Activated naive CD8-positive, alpha-beta T cell (primary cell): ENCODE measurements around the gene VASH2.
"Not testable (repeated sequence)": the region's sequence is repeated elsewhere in the genome, so short reads cannot be mapped to it uniquely, and the experiment has no call there.

Experiments
- H3K27ac Mint-ChIP-seq: one replicate; pipeline ENCODE4 v1.8.0; 2021; ENCODE audit warnings: mixed read lengths
- H3K27me3 Mint-ChIP-seq: one replicate; pipeline ENCODE4 v1.8.0; 2021; ENCODE audit warnings: mixed read lengths
- H3K36me3 Mint-ChIP-seq: one replicate; pipeline ENCODE4 v1.8.0; 2021; ENCODE audit warnings: mixed read lengths
- H3K4me1 Mint-ChIP-seq: one replicate; pipeline ENCODE4 v1.8.0; 2021; ENCODE audit warnings: low read depth, mixed read lengths
- H3K4me3 Mint-ChIP-seq: one replicate; pipeline ENCODE4 v1.8.0; 2021; ENCODE audit warnings: mild to moderate bottlenecking, mixed read lengths
- H3K9me3 Mint-ChIP-seq: one replicate; pipeline ENCODE4 v1.8.0; 2021; ENCODE audit warnings: low read depth, mixed read lengths

VASH2 gene

GRCh38 chr1:212977781-212978645, 27.7 kb downstream of the VASH2 start:
- Mint-ChIP-seq H3K9me3 (no peaks in the 10 kb centered on the region), H3K4me3 (no peak overlapping the region), H3K27ac (no peak overlapping the region), H3K4me1 (no peaks in the 10 kb centered on the region), H3K27me3 (no peaks in the 10 kb centered on the region), H3K36me3 (no peaks in the 10 kb centered on the region)

- H3K4me3 Mint-ChIP-seq, result no peak overlapping the region
- H3K36me3 Mint-ChIP-seq, result no peaks in the 10 kb centered on the region
- no peaks in the 10 kb centered on the region for H3K27me3 Mint-ChIP-seq
- no peak overlapping the region for H3K27ac Mint-ChIP-seq
- H3K9me3 Mint-ChIP-seq, result no peaks in the 10 kb centered on the region
- H3K4me1 Mint-ChIP-seq, result no peaks in the 10 kb centered on the region
Measured at GRCh38 chr1:212979340-212980122, 29.2 kb downstream of the VASH2 start.

- no peak overlapping the region for H3K4me3 Mint-ChIP-seq
- no peaks in the 10 kb centered on the region for H3K36me3 Mint-ChIP-seq
- H3K4me1 Mint-ChIP-seq, result no peaks in the 10 kb centered on the region
- H3K27ac Mint-ChIP-seq, result no peak overlapping the region
- no peaks in the 10 kb centered on the region for H3K9me3 Mint-ChIP-seq
- no peaks in the 10 kb centered on the region for H3K27me3 Mint-ChIP-seq
Measured at GRCh38 chr1:212980123-212980785, 29.9 kb downstream of the VASH2 start.

- no peak overlapping the region for H3K4me3 Mint-ChIP-seq
- H3K27me3 Mint-ChIP-seq, result no peaks in the 10 kb centered on the region
- H3K36me3 Mint-ChIP-seq, result no peaks in the 10 kb centered on the region
- H3K9me3 Mint-ChIP-seq, result no peaks in the 10 kb centered on the region
- H3K4me1 Mint-ChIP-seq, result no peaks in the 10 kb centered on the region
- H3K27ac Mint-ChIP-seq, result no peak overlapping the region
Measured at GRCh38 chr1:212981025-212981495, 30.7 kb downstream of the VASH2 start.

GRCh38 chr1:212981571-212982328, 31.4 kb downstream of the VASH2 start:
- no peak overlapping the region for H3K4me3 Mint-ChIP-seq
- no peak overlapping the region for H3K27ac Mint-ChIP-seq
- no peaks in the 10 kb centered on the region for H3K36me3 Mint-ChIP-seq
- no peaks in the 10 kb centered on the region for H3K9me3 Mint-ChIP-seq
- H3K27me3 Mint-ChIP-seq, result no peaks in the 10 kb centered on the region
- no peaks in the 10 kb centered on the region for H3K4me1 Mint-ChIP-seq

GRCh38 chr1:212982430-212983152, 32.2 kb downstream of the VASH2 start:
- Mint-ChIP-seq H3K9me3 (no peaks in the 10 kb centered on the region), H3K27ac (no peak overlapping the region), H3K36me3 (no peaks in the 10 kb centered on the region), H3K27me3 (no peaks in the 10 kb centered on the region), H3K4me3 (no peak overlapping the region), H3K4me1 (no peaks in the 10 kb centered on the region)

- H3K9me3 Mint-ChIP-seq, result no peaks in the 10 kb centered on the region
- H3K27me3 Mint-ChIP-seq, result no peaks in the 10 kb centered on the region
- H3K4me3 Mint-ChIP-seq, result no peak overlapping the region
- no peak overlapping the region for H3K27ac Mint-ChIP-seq
- no peaks in the 10 kb centered on the region for H3K4me1 Mint-ChIP-seq
- no peaks in the 10 kb centered on the region for H3K36me3 Mint-ChIP-seq
Measured at GRCh38 chr1:212983482-212983881, 33.1 kb downstream of the VASH2 start.

- Mint-ChIP-seq H3K27me3 (no peaks in the 10 kb centered on the region), H3K4me1 (peaks cover 1% of the 10 kb centered on the region), H3K9me3 (no peaks in the 10 kb centered on the region), H3K4me3 (no peak overlapping the region), H3K27ac (no peak overlapping the region), H3K36me3 (no peaks in the 10 kb centered on the region)
Measured at GRCh38 chr1:212984522-212985291, 34.4 kb downstream of the VASH2 start.

GRCh38 chr1:212986551-212986950, 36.2 kb downstream of the VASH2 start:
- Mint-ChIP-seq H3K4me3 (no peak overlapping the region), H3K4me1 (peaks cover 7% of the 10 kb centered on the region), H3K36me3 (no peaks in the 10 kb centered on the region), H3K27me3 (no peaks in the 10 kb centered on the region), H3K27ac (no peak overlapping the region), H3K9me3 (no peaks in the 10 kb centered on the region)

- no peaks in the 10 kb centered on the region for H3K36me3 Mint-ChIP-seq
- H3K27ac Mint-ChIP-seq, result no peak overlapping the region
- peaks cover 7% of the 10 kb centered on the region for H3K4me1 Mint-ChIP-seq
- no peaks in the 10 kb centered on the region for H3K27me3 Mint-ChIP-seq
- no peak overlapping the region for H3K4me3 Mint-ChIP-seq
- H3K9me3 Mint-ChIP-seq, result no peaks in the 10 kb centered on the region
Measured at GRCh38 chr1:212987702-212988322, 37.5 kb downstream of the VASH2 start.

GRCh38 chr1:212990276-212990675, 39.9 kb downstream of the VASH2 start:
- no peak overlapping the region for H3K27ac Mint-ChIP-seq
- no peaks in the 10 kb centered on the region for H3K9me3 Mint-ChIP-seq
- no peaks in the 10 kb centered on the region for H3K36me3 Mint-ChIP-seq
- peaks cover 7% of the 10 kb centered on the region for H3K4me1 Mint-ChIP-seq
- no peak overlapping the region for H3K4me3 Mint-ChIP-seq
- no peaks in the 10 kb centered on the region for H3K27me3 Mint-ChIP-seq

- not testable (repeated sequence) for H3K4me3 Mint-ChIP-seq, H3K27ac Mint-ChIP-seq, H3K9me3 Mint-ChIP-seq, H3K27me3 Mint-ChIP-seq, H3K4me1 Mint-ChIP-seq, H3K36me3 Mint-ChIP-seq
Measured at GRCh38 chr1:212993960-212994359, 43.6 kb downstream of the VASH2 start.

- H3K9me3 Mint-ChIP-seq, result no peaks in the 10 kb centered on the region
- H3K27ac Mint-ChIP-seq, result no peak overlapping the region
- no peaks in the 10 kb centered on the region for H3K27me3 Mint-ChIP-seq
- H3K4me1 Mint-ChIP-seq, result peaks cover 6% of the 10 kb centered on the region
- no peak overlapping the region for H3K4me3 Mint-ChIP-seq
- peaks cover 6% of the 10 kb centered on the region for H3K36me3 Mint-ChIP-seq
Measured at GRCh38 chr1:212994926-212995325, 44.6 kb downstream of the VASH2 start.
